CD4-positive, alpha-beta T cell treated with Interleukin-12 subunit alpha and Interleukin-12 subunit beta, for 1 hour (primary cell): Measurements from ENCODE around the gene TMEM163.
"Not testable (repeated sequence)": the region's sequence is repeated elsewhere in the genome, so short reads cannot be mapped to it uniquely, and the experiment has no call there.

Experiments
- DNase-seq: peaks from one replicate; pipeline ENCODE4 v3.0.0-alpha.2; 2020

The TMEM163 gene

DNA sequence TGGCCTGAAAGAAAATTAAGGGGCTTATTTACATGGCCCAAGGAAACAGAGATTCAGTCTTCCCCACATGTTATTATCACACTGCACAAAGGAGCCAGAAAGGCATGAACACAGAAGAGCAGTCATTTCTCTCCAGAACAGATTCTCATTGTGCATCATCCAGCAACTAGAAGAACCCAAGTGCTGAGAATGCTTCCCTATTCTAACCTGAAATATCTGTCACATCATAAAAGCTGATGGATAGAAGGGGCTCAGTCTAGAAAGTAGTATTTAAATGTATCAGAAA is 145.8 kb downstream of the TMEM163 start:
- DNase-seq, result no peak

DNA sequence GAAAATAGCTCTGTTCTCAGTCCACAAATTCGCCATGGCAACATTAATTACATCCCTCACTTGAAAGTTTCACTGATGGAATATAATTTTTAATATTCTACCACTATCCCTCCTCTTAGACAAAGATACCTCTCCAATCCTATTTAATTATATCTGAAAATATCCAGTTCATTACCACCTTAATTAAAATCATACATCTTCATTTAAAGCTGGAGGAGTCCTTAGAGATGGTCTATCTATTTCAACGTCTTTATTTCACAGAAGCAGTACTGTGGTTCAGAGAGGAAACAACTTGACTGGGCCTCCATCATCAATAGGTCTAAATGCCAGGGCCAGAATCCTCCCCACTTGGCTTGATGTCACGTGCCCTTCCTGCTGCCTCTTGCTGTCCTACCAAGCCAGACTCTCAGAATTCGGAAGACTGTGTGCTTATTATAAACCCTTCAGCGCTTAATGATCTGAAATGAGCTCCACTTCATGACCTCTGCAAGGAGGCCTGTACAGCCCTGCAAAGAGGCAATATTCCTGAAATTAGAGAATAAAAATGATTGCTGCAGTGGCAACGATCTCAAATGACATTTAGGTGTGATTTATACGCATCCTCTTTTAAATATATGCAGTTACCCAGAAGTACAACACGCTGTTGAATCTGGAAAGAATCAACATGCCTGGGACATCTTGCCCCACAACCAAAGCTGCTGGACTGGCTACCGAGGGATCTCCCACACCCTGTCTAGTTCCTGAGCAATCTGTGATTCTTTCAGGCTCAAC is 146.3 kb downstream of the TMEM163 start:
- DNase-seq, result no peak

DNA sequence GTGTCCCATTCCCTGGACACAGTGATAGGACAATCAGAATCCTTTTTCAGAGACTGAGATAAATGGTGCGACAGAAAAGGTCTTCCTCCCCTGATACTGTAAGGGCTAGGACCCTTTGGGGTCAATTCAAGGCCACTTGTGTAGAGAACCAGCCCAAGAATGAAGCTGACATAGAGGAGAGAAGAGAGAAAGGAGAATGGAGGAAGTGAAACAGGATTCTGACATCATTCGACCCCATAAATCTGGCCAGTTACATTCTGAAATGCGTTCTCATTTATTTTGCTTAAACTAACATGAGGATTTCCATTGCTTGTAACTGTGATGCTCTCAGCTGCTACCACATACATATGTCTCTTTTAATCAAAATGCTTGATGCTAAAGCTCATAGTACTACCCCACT is 148.1 kb downstream of the TMEM163 start:
- DNase-seq, result no peak

DNA sequence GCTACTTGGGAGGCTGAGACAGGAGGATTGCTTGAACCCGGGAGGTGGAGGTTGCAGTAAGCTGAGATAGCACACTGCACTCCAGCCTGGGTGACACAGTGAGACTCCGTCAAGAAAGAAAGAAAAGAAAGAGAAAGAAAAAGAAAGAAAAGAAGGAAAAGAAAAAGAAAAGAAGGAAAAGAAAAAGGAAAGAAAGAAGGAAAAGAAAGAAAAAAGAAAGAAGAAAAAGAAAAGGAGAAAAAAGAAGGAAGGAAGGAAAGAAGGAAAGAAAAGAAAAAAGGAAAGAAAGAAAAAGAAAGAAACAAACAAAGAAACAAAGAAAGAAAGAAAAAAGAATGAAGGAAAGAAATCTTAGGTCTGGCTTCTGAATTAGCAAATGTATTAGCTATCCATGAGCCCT is 150.4 kb downstream of the TMEM163 start:
- no peak for DNase-seq

DNA sequence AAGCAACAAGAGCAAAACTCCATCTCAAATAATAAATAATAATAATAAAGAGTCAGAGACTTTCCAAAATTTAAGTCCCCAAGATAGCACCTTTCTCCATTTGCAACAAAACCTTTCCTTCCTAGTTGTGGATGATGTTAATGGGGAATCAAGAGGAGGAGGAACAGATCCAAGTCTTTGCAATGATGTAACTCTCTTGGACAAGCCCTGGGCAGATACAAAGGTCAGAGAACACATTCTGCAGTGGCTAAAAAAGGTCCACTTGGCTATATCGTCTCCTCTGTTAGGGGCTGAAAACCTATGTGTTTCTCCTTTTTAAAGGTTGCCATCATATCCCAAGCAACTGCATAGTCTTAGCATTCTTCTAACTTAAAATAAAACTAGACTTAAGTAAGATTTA is 151.1 kb downstream of the TMEM163 start:
- no peak for DNase-seq

DNA sequence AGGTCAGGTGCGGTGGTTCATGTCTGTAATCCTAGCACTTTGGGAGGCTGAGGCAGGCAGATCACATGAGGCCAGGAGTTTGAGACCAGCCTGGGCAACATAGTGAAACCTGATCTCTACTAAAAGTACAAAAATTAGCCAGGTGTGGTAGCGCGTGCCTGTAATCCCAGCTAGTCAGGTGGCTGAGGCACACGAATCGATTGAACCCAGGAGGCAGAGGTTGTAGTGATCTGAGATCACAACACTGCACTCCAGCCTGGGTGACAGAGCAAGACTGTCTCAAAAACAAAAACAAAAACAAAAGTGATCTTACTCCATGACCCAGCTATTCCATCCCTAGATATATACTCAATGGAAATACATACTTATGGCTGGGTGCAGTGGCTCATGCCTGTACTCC is 153.8 kb downstream of the TMEM163 start:
- DNase-seq, result not testable (repeated sequence)

DNA sequence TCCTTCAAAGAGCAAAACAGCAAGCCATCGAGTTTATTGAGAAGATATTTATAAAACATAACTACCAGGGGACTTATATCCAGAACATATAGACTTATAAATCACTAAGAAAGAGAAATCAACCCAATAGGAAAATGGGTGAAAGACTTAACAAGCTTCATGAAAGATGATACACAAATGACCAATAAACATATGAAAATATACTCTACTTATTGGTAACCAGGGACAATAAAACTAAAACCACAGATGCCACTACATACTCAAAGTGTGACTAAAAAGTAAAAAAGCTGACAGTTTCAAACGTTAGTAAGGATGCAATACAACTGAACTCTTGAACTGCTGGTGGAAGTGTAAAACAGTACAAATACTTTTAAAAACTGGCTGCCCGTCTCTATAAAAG is 154.3 kb downstream of the TMEM163 start:
- no peak for DNase-seq

DNA sequence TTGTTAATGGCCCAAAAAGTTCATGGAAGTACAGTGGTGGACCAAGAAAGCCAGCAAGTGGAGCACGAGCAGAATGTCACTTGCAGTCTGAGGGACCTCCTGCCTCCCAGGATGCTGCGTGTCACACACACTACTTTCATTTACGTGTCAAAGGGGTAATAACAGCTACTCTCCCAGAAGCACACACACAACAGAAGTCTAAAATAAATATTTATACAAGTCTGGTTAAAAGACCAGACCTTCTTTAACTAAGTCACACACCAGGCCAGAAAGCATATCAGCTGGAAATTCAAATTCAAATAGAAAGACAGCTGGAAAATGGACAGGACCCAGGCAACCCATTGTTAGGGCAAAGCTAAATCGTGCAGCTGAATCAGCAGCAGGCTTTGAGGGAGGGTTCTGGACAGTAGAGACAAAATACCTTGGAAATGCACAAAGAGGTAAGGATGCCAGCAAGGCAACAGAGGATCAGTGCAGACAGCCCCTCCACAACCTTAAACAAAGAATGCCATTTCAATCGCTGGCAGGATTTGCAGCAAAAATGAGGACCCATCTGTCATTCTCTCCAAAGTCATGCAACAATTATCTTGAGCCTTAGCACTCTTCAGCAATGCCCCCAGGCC is 160.5 kb downstream of the TMEM163 start:
- no peak for DNase-seq

DNA sequence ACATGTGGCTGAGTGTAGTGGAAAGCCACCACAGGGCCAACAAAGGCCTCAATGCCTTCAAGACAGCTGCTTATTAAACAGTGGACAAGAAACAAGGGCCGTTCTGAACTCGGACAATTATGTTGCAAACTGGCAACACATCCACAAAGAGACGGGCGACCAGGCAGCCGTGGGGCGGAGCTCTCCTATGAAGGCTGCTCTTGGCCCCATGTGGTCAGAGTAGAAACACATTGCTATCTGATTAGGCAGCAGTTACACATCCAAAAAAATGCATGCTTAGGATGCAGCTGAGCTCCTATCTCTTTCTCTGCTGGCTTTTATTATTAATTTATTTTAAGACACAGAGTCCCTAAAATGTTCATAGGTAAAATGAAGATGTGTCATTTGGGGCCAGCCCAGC is 163.4 kb downstream of the TMEM163 start:
- no peak for DNase-seq

DNA sequence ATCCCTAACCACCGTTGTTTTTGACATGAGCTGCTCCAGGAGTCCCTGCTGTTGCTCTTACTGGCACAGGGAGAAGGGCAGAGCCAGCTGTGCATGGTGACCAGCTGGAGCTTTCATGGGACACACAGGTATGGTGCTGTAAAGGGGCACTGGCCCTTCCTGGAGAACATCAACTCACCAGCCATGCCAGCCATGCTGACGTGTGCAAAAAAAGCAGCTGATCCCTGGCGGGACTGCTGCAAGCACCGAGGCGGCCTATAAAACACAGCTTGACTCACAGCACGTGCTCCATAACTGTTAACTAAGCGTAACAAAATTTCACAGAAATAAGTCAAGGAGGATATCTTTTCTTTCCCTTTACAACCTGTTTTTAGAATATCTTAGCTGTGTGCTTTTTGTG is 165.1 kb downstream of the TMEM163 start:
- no peak for DNase-seq

DNA sequence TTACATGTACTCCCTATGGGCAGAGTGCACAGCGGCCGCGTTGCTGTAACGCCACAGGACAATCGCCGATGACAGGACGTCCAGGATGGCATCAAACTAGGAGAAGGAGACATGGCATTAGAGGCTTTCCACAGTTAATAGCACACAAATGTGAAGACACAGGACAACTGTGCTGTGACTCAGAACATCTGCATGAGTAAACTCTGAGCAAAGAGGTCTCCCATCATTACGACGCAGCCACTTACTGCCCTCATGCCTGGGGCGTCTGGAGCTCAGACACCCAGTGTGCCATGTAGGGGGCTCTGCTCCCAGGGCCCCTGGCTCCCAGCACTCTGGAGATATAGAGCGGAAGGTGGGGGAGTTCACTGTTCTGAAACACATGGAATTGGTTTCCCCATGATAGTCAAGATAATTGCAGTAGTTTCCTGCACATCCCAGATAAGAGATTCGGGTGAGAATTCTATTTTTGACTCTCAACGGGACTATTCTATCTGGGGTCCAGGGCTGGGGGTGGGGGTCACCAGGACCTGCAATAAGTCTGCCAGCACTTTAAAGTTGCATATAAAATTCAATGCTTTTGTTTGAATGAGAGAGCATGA is 168.1 kb downstream of the TMEM163 start:
- no peak for DNase-seq

DNA sequence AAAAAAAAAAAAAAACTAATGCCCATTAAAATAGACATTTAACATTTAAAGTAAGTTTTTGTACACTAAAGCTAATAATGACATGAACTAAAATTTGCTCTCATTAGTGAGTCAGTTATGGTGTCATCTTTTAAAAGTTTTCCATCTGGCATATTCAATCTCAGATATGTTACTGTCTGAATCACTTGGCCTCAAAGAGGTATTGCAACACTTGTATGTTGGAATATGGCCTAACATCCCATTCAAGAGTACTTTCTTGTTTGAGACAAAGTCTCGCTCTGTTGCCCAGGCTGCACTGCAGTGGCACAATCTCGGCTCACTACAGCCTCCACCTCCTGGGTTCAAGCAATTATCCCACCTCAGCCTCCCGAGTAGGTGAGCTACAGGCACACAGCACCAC is 169.7 kb downstream of the TMEM163 start:
- DNase-seq, result no peak

DNA sequence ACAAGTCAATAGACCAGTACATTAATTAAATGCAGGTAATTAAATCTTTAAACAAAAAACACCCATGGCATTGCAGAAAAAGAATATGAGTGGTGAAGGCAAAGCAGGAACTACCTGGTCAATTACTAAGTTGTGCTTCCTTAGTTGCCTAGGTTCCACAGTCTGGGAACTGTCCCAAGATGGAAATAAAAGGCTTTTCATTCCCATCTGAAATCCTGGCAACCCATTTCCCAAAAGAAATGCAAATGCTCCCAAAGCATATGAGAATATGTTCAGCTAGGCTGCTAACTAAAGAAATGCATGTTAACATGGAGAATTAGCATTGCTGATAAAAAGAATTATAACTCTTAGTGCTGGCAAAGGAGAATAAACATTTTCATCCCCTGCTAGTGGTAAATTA is 177.8 kb downstream of the TMEM163 start:
- no peak for DNase-seq

DNA sequence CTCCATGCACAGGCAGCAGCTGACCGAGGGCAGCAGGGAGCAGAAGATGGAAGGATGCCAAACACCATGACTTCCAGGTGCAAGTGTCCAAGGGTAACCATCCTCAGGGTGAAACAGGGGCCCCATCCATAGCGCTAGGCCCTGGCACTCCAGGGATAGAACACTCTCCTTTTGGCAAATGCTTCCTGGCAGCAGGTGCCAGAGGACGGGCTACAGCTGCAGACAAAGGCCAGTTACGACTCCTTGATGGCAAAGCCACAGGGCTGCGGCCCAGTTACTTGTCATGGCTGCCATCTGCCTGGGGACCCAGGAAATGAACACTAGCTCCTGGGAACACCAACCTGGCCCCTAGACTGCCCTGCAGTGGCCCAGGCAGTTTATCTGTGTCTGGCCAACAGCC is 178.8 kb downstream of the TMEM163 start:
- no peak for DNase-seq

DNA sequence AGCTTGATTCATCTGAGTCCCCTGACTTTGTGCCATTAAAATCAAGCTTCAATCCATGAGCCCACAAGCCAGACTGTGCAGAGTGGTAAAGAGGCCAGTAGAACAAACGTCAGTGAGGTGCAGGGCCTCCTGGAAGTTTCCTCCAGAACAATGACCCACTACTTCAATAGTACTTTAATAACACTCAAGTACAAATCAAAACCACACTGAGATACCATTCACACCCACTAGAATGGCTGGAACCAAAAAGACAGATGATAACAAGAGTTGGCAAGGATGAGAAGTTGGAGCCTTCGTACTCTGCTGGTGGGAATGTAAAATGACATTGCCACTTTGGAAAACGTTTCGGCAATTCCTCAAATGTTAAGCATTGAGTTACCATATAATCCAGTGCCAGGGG is 181.1 kb downstream of the TMEM163 start:
- no peak for DNase-seq

DNA sequence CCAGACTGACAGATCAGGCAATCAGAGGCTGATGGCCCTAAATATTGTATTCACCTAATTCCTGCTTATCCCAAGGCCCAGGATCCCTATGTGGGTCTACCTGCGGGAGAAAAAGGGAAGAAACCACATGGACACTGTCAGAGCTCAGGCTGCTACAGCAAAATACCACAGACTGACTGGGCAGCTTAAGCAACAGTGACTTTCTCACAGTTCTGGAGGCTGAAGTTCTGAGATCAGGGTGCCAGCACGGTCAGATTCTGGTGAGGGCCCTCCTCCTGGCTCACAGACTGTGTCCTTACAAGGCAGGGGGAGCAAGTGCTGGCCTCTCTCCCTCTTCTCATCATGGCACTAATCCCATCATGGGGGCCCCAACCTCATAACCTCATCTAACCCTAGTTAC is 181.7 kb downstream of the TMEM163 start:
- no peak for DNase-seq

DNA sequence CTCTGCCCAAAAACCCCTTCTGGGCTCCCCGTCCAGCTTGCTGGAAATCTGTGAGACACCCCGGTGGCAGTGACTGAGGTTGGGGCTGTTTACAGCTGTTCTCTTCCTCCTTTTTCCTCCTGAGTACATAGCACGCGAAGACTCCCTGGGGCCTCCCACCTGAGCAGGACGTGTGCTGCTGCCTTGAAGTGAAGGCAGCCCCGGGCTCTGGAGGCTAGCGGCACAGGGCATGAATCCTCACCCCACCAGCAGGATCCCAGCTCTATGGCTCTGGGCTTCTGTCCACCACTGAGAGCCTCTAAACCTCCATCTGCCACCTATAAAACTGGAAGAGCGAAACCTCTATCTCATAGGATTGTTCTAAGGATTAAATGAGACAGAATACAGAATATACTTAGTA is 182.5 kb downstream of the TMEM163 start:
- DNase-seq, result no peak

DNA sequence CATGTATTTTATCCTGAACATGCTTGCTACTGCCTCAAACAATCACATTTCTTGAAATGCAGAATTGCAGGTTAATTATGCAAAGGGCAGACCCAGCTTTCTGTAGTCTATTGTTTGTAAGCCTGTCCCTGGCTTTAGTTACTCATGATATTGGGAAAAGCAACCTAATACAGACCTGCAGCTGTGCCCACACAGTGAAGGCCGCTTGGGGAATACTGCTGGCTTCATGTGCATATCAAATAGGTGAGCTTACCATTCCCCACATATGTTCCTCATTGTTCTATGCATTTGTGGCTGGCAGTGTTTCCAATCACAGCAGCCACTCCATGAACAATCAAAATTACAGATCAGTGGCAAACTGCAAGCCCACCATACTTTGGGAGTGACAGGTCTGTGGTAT is 186.3 kb downstream of the TMEM163 start:
- no peak for DNase-seq

DNA sequence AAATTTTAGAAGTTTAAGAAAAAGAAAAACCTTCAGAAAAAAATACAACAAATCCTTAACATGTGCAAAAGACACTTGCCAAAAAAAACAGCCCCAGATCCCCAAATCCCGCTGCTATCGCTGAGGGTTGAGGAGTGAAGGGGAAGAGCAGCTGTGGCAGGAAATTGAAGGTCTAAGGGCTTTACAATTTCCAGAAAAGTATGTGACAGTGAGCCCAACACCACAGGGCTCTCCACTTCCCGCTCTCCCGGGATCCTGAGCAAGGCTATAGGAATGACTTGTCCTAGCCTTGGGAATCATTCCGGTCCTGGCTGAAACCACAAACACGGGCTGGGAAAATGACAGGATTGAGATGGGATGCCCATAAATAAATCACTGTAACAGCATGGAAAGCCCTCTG is 191.4 kb downstream of the TMEM163 start:
- DNase-seq, result no peak

DNA sequence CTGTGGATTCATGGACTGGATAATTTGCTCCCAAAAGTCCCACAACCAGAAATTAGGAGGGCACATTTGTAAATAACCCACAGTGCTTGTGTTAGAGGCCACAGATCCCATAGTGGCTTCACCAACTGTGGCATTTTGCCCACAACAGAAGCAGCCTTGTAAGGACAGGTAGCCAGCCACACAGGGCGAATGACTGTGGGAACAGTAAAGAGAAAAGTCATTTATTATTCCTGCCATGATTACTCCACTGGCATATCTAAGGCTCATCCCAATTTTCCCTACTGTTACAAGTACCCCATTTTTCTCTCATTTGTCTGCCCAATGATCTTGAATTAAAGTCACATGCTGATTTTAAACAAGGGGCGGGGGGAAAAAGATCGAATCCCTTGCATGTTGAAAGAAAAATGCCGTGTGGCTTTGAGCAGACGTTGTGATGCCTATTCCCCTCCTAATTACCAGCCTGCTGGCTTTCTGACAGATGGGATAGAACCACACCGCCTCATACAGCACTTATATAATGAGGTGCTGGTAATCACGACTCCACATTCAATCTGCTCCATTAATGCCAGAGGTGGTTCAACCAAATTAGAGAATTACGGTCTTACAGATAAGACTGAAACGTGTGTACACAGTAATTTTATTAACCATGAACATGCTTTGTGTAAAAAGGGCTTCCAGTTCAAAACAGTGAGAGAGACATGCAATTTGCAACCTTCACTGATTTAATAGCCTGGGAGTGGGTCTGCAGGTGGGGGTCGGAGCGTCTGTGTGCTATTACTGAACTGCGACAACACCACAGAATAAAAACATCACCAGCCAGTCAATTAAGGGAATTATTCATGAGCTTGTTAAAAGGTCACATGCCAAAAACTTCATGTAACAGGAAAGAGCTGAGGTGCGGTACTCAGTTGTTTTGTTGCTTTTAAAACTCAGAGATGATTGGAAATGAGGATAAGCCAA is 196.0 kb downstream of the TMEM163 start:
- no peak for DNase-seq

DNA sequence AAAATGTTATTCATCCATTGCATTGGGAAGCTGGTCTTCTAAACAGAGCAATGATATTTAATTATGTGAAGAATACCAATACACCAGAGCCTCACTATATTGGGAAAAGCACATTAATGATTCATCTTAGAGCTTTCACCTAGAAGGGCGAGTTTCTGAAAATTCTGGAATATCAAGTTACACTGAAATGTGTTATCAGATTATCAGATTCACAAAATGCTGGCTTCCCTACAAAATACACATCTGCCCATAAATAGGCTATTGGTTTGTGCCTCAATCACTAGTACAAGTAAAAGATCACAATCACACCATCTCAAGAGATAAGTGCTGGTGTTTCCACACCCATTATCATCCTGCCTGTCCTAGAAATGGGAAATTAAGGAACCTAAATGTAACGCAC is 200.7 kb downstream of the TMEM163 start:
- no peak for DNase-seq

DNA sequence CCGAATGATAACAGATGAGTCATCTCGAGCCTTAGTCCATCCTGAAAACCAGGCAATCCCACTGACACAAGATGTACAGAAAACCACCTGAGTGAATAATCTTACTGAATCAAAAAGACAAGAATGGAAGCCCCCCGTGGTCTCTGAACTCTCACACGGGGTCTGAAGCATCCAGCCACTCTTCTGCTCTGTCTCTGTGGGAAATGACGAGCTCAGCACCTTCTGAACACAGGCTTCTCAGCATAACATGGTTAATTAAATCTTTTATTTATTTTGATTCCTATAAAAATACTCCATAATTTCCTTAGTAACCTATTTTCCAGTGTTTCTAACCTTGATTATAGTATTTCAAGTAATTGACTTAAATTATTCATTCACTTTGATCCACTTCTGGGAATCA is 203.7 kb downstream of the TMEM163 start:
- DNase-seq, result no peak

DNA sequence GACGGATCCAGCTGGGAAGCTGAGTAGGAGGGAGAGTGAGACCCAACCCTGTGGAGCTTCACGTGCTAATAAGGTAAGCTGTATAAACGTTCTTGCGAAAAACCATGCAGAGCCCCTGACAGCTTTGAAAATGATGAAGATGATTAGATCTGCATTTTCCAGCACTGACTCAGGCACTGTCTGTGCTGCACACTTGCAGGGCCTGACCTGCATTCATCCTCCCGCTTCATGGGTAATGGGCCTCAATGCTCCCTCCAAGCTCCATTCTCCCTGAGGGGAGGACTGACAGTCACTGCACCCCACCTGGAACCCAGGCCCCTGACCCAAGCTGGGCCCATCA is 205.4 kb downstream of the TMEM163 start:
- DNase-seq, result no peak
